Measurements from ENCODE around the gene FGFR2. TPM values are rescaled to one million over a fixed set of nuclear protein-coding genes. Genes with fewer than 3 reads are reported as not detected.
"Not testable (repeated sequence)": the region's sequence is repeated elsewhere in the genome, so short reads cannot be mapped to it uniquely, and the experiment has no call there.

FGFR2 gene
- polyA plus RNA-seq, 4 donors, result 86.5 to 107 (median 104) TPM

- DNase-seq (ENCODE audit: low read depth in 4 of 4, low spot score in 3 of 4), result no peak
Measured at GRCh38 chr10:121558238-121558637, 40.0 kb downstream of the FGFR2 start.

- no peak for DNase-seq (ENCODE audit: low read depth in 4 of 4, low spot score in 3 of 4)
Measured at GRCh38 chr10:121556918-121557573, 41.2 kb downstream of the FGFR2 start.

DNA sequence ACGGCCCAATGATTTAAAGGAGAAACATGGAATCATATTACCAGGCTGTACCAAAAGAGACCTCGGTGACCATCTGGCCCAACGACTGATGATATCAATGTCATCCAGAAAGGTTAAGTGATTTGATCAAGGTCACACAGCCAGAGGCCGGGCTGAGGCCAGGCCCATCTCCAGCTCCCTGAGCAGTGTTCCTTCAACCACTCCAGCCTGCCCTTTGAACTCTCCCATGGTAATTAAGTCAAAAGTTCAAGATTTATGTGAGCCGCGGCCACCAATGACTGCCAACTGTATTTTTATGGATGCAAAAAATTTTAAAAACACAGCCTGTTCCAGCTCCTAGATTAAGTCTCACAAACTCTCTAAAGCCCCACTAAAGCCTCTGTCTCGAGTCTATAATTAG is 41.8 kb downstream of the FGFR2 start:
- DNase-seq (ENCODE audit: low read depth in 4 of 4, low spot score in 3 of 4), result no peak

DNA sequence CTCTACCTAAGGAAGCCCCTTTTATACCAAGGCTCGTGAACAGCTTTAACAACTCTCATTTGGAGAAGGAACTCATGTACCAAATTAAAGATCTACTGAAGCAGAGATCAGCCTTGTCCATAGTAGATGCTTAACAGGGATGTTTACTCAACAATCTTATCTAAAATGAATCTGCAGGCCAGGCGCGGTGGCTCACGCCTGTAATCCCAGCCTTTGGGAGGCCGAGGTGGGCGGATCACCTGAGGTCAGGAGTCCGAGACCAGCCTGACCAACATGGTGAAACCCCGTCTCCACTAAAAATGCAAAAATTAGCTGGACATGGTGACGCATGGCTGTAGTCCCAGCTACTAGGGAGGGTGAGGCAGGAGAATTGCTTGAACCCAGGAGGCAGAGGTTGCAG is 43.3 kb downstream of the FGFR2 start:
- DNase-seq (ENCODE audit: low read depth in 4 of 4, low spot score in 3 of 4), result not testable (repeated sequence)

- DNase-seq (ENCODE audit: low read depth in 4 of 4, low spot score in 3 of 4), result peak in 2 of 4 donors; percentile 39 to 52
Measured at GRCh38 chr10:121553511-121554264, 44.6 kb downstream of the FGFR2 start.

- no peak for DNase-seq (ENCODE audit: low read depth in 4 of 4, low spot score in 3 of 4)
Measured at GRCh38 chr10:121552746-121553145, 45.5 kb downstream of the FGFR2 start.

- DNase-seq (ENCODE audit: low read depth in 4 of 4, low spot score in 3 of 4), result no peak
Measured at GRCh38 chr10:121551210-121551885, 46.9 kb downstream of the FGFR2 start.

- DNase-seq (ENCODE audit: low read depth in 4 of 4, low spot score in 3 of 4), result no peak
Measured at GRCh38 chr10:121544301-121544869, 53.9 kb downstream of the FGFR2 start.

DNA sequence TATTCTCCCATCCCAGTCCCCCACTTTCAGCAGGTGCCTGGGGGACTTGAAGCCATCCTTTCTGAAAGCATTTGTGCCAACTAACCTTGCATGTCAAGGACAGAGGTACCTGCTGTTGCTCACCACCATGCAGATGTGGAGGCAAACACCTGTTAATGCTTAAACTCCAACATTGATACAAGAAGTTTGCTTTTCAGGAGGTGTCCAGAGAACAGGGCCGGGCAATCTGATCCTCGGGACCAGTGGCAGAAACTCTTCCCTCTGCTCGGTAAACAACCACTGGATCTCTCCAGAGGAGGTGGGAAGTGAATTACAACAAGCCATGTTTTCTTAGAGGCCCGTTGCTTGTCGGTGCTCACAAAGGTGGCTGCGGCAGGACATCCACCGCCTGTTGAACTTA is 54.7 kb downstream of the FGFR2 start:
- DNase-seq (ENCODE audit: low read depth in 4 of 4, low spot score in 3 of 4), result no peak

GRCh38 chr10:121541450-121542120 is 56.7 kb downstream of the FGFR2 start:
- no peak for DNase-seq (ENCODE audit: low read depth in 4 of 4, low spot score in 3 of 4)

GRCh38 chr10:121540732-121541395 is 57.4 kb downstream of the FGFR2 start:
- DNase-seq (ENCODE audit: low read depth in 4 of 4, low spot score in 3 of 4), result no peak

DNA sequence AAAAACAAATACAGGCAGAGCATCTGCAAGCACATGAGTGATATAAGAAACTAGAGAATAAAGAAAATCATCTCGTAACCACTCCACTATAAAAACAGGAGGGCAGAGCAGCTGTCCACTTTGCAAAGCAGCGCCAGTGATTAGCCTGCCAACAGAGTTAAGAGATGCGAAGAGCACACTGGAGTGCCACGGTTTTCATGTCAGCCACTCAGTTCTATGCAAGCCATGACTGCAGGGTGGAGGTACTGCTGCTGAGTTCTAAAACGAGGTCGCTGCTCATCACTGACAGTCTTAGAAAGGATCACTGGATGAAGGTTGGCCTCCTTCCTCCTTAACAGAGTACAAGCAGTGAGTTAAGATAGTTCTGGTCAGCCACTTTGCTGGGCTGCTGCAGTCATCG is 58.5 kb downstream of the FGFR2 start:
- no peak for DNase-seq (ENCODE audit: low read depth in 4 of 4, low spot score in 3 of 4)

DNA sequence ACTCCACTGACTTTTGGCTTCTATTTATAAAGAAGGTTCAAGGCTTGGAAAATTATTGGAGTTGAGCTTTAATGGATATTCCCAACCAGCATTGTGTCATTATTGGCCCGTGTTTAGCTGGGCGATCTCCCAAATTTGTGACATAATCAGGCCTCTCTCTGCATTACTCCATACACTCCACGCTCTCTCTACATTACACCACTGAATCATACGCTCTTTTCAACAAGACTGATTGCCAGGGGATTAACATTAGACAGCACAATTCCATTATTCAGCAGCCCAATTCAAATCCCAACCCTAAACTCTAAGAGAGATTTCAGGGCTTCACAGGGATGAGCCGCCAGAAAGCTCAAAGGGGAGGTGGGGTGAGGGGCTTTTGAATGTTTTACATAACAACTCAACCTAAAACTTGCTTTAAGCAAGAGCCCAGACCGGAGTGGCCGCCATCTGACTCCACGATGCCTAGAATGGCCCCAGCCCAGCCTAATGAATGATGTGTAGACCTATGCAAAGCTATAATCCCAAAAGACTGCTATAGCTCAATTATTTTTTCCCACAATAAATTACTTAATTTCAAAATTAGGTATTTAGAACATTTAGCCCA is 61.8 kb downstream of the FGFR2 start:
- no peak for DNase-seq (ENCODE audit: low read depth in 4 of 4, low spot score in 3 of 4)

DNA sequence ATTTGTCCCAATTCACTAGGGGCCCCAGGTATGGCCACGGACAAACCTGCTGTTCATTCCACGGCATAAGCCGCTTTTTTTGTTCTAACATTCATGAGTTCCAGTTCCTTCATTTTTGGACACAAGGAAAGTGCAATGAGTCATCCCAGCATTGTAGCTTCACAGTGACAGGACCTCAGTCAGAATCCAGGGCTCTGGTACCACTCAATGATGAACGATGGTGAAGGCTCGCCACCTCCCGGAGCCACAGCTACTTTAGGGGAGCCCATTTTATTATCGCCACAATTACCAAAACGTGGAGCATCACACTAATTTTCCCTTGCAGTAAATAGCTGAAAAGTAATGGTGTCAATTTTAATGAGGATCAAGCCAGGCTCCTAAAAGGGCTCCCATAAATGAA is 62.9 kb downstream of the FGFR2 start:
- DNase-seq (ENCODE audit: low read depth in 4 of 4, low spot score in 3 of 4), result no peak

DNA sequence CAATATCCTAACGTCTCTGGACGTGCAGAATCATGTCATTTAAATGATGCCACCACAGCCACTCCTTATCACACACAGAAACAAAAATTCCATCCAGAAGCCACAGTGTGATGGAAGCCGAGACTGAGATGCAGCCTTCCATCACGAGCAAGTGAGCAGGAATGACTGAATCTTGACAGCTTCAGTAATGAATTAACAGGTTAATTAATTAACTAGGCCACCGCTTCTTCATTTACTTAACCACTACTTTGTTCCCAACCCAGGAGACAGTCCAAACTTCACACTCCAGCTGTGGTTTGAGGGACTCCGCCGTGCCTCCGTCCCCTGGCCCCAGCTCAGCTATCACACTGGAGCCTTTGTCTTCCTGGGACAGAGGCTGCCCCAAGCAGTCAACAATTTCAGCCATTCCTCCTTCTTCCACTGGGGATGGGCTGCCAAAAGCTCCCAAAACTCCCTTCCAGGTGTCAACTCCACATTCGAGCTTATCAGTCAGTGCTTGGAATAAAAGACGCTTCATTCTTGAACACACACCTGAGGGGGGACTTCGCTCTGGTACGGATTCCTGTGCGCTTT is 65.9 kb downstream of the FGFR2 start:
- DNase-seq (ENCODE audit: low read depth in 4 of 4, low spot score in 3 of 4), result no peak

GRCh38 chr10:121531830-121532178 is 66.4 kb downstream of the FGFR2 start:
- DNase-seq (ENCODE audit: low read depth in 4 of 4, low spot score in 3 of 4), result no peak

DNA sequence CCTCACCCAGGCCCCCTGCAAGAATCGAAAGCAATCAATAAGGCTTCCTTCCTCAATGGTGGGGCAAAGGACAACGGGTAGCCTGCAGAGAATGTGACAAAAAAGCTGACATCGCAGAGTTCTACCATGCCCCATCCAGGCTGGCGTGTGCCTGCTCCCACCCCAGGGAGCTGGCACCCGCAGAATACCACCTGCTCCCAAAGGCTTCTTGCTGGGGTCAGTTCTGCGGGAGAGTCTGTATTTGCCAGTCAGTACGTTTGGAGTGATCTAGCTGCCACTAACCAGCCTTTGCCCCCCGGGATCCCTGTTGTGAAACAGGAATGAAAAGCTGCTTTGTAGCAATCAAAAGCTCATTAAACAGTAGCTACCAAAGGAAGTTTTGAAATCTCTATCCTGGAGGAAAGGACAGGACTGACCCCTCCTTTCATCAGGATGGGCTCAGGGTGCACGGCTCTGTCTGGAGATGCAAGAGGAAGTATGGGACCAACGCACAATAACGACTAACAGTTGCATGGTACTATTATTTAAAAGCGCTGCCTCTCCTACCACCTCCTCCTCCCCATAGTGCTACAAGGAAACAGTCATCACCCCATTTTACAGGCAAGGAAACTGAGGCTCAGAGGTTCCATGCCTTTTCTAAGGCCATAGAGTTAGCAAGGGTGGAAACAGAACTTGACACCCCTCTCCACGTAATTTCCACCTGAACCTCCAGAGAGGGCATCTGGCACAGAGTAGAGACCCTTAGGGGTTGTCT is 67.0 kb downstream of the FGFR2 start:
- no peak for DNase-seq (ENCODE audit: low read depth in 4 of 4, low spot score in 3 of 4)

DNA sequence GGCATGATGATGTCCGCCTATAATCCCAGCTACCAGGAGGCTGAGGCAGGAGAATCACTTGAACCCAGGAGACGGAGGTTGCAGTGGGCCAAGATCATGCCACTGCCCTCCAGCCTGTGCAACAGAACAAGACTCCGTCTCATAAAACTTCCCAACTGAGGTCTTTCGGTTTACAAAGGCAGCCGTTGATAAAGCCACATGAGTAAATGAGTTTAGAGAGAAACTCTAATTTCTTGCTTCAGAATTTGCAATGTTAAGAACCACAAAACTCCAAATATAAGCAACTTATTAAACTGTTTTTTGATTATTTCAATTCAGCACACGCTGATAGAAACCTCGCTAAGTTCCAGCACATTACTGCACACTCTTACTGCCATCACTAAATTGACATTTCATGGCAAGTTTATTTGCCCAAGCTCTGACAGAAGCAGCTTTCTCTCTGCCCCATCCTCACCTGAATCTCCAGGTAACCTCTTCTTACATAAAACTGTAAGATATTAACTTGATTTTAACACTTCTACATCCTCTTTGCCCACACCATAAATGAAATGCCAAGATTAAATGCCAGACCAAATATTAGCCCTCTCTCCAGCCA is 67.7 kb downstream of the FGFR2 start:
- DNase-seq (ENCODE audit: low read depth in 4 of 4, low spot score in 3 of 4), result no peak

DNA sequence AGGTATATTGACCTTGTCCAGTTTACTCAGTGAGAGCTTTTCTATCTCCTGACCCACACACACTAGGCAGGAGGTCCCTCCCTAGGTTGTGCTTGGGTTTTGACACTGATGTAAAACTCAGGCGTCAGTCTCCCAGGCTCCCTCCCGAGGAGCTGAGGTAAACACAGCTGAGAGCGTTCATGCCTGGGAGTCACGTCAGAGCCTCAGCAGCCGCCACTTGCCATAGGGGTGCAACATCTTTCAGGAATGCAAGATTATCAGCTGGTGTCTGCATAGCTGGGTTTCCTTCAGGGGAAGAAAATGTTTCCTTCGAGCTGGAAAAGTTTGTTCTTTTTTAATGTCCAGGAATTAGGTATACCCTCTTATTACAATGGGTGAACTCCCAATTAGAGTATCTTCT is 70.6 kb downstream of the FGFR2 start:
- no peak for DNase-seq (ENCODE audit: low read depth in 4 of 4, low spot score in 3 of 4)

Measured in right renal pelvis (tissue), 4 donors.